Measurements from ENCODE around the gene MYL7. TPM values are rescaled to one million over a fixed set of nuclear protein-coding genes. Genes with fewer than 3 reads are reported as not detected.

MYL7 gene
- total and polyA plus RNA-seq, 7 donors: 0.15 to 1.7 (median 0.98) TPM; not detected in 3

GRCh38 chr7:44104860-44105771, 36.0 kb downstream of the MYL7 start:
- intact Hi-C loops (cut with DNase I): no loop called here
- TF ChIP-seq CTCF (IDR thresholded peaks at IDR 0.05): no peak
- 39 to 47% (median 46%) methylated on average over 20 to 28 of the region's 28 CpGs for WGBS, 3 donors
- Histone ChIP-seq H3K36me3 (ENCODE audit: insufficient read depth in 1 of 2, low read depth in 1 of 2) (no peaks in the 10 kb centered on the region), H3K4me1 (no peaks in the 10 kb centered on the region), H3K4me3 (peak overlapping the region; percentile 59), H3K27ac (peak overlapping the region; percentile 58), H3K27me3 (ENCODE audit: insufficient read depth in 3 of 3, low read length in 2 of 3) (peaks cover 0 to 11% (median 6%) of the 10 kb centered on the region in 3 donors), H3K9me3 (no peaks in the 10 kb centered on the region)
- peak in 1 of 2 donors; percentile 59 for DNase-seq
- ATAC-seq: peak; percentile 17 to 41 (median 22)

- Histone ChIP-seq H3K9me3 (no peaks in the 10 kb centered on the region), H3K27me3 (ENCODE audit: insufficient read depth in 3 of 3, low read length in 2 of 3) (peaks cover 0 to 11% (median 6%) of the 10 kb centered on the region in 3 donors), H3K4me3 (peak within 1 kb of the TSS; percentile 59), H3K36me3 (ENCODE audit: insufficient read depth in 1 of 2, low read depth in 1 of 2) (no peaks in the 10 kb centered on the region), H3K27ac (peak within 1 kb of the TSS; percentile 58), H3K4me1 (no peaks in the 10 kb centered on the region)
- 10 to 18% (median 13%) methylated on average over 47 to 83 of the region's 87 CpGs for WGBS, 3 donors
- peak; percentile 62 to 66 for DNase-seq
- intact Hi-C loops (cut with DNase I): no loop called here
- peak in 3 of 4 donors; percentile 16 to 42 (median 27) for ATAC-seq
- no peak for TF ChIP-seq CTCF (IDR thresholded peaks at IDR 0.05)
Measured at GRCh38 chr7:44103923-44104859, 36.9 kb downstream of the MYL7 start, which contains the start of gene AEBP1. TSS of gene AEBP1 (plus strand) at chr7:44104345. CDS start at chr7:44104666, 321 bp downstream.

DNA sequence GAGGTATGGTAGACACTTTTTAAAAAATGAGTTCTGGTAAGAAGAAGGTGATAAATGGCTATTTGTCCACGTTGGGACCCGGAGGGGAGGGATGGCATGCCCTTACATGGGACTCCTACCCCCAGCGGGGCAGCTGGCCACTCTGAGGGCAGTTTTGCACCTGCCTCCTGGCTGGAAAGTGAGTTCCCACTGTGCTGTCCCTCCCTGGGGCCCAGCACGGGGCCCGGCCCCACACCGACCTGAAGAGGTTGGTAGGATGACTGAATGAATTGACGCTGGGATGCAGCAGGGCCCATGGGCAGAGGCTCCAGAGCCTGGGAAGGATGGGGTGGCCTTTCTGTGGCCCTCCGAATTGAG, 37.6 kb downstream of the MYL7 start:
- ATAC-seq (no peak), DNase-seq (no peak)
- WGBS, 3 donors: 67 to 74% (median 70%) methylated on average over 8 of the region's 8 CpGs
- intact Hi-C loops (cut with DNase I): no loop called here
- Histone ChIP-seq H3K4me3 (no peak overlapping the region), H3K36me3 (ENCODE audit: insufficient read depth in 1 of 2, low read depth in 1 of 2) (no peaks in the 10 kb centered on the region), H3K4me1 (no peaks in the 10 kb centered on the region), H3K27ac (peak overlapping the region; percentile 53), H3K27me3 (ENCODE audit: insufficient read depth in 3 of 3, low read length in 2 of 3) (peaks cover 0 to 11% (median 6%) of the 10 kb centered on the region in 3 donors), H3K9me3 (no peaks in the 10 kb centered on the region)
- TF ChIP-seq CTCF (IDR thresholded peaks at IDR 0.05): no peak

DNA sequence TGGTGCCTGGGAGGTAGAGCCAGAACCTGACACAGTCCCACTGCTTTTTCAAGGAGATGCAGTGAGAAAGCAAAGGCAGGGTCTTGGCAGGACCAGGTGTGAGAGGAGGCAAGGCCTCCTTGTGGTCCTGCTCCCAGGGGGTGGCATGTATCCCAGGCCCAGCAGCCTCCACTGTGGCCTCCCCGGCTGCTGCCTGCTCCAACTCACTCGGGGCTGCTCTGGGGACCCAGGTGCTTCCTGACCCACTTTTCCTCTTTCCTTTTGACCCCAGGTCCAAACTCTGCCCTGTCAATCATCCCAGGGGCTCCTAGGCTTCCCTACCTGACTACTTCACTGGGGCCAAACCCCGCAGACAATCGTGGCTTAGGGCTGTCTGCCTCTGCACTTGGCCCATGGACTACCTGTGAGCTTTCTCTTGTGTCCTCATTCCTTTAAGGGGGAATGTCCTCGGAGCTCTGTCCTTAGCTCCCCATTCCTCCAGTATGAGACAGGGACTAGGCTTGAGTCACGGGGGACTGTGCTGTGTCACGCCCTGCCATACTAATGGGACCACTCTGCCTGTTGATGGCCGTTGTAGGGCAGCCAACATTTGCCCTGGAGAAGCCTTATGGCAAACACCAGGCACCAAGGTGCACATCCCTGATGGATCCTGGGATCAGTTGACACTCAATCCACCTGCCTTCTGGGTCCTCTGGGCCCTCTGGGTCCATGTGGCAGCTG, 38.1 kb downstream of the MYL7 start:
- no peak overlapping the region for H3K4me3 ChIP-seq
- no peaks in the 10 kb centered on the region for H3K36me3 ChIP-seq (ENCODE audit: insufficient read depth in 1 of 2, low read depth in 1 of 2)
- DNase-seq (peak in 1 of 2 donors; percentile 22), ATAC-seq (no peak)
- peak overlapping the region; percentile 53 for H3K27ac ChIP-seq
- H3K27me3 ChIP-seq (ENCODE audit: insufficient read depth in 3 of 3, low read length in 2 of 3): peaks cover 0 to 11% (median 6%) of the 10 kb centered on the region in 3 donors
- no peaks in the 10 kb centered on the region for H3K9me3 ChIP-seq
- H3K4me1 ChIP-seq: no peaks in the 10 kb centered on the region
- 76 to 81% (median 79%) methylated on average over 8 of the region's 8 CpGs for WGBS, 3 donors
- no peak for TF ChIP-seq CTCF (IDR thresholded peaks at IDR 0.05)
- intact Hi-C loops (cut with DNase I): no loop called here
